ENCODE results near the gene PRICKLE4.

PRICKLE4 gene

DNA sequence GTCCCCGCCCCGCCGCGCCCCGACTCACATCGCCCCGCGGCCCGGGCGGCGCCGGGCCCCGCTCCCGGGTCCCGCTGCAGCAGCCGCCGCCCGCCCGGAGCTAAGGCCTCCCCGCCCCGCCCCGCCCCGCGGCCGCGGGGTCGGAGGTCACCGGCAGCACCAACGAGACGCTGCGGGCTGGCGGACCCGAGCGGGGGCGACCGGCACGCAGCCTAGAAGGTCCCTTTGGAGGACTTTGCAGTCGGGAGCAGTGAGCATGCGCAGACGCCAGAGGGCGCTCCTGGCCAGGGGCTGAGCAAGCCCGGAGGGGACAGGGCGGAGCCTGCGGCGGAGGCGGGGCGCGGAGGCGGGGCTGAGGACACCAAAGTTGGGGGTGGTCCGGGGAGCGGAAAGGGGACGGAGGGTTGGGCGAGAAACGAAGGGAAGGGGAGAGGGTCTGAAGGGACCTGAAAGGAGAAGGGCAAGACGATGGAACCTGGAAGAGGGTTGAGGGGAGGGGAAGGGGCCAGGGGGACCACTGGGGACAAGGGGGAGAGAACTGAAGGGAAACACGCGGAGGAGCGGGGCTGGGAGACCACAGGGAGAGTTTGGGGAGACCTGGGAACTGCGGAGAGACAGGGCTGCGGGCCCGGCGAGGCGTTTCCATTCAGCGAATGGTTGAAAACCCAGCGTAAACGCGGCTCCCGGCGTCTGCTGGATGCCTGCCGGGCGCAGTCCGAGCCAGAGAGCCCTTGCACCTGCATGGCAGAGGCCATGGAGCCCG is 613 bp upstream of the PRICKLE4 start, which contains the start of gene FRS3 (continued):
- TF ChIP-seq ZBTB17 (tag by site-specific recombination; IDR thresholded peaks at IDR 0.05) (0 out of 2 replicates have a peak, but pooled peaks have one; percentile 51), ZXDB (tag by site-specific recombination; IDR thresholded peaks at IDR 0.05) (peak; percentile 41; the same call in 1 of the 2 replicates), ZBTB8A (tag by site-specific recombination; IDR thresholded peaks at IDR 0.05) (peak; percentile 75), ZBTB48 (tag by site-specific recombination; IDR thresholded peaks at IDR 0.05) (no peak; the same call in none of the 2 replicates), ZNF350 (tag by site-specific recombination; IDR thresholded peaks at IDR 0.05) (no peak), ZNF629 (tag by site-specific recombination; IDR thresholded peaks at IDR 0.05) (peak; percentile 74; the same call in 1 of the 2 replicates), SCRT2 (tag by site-specific recombination; IDR thresholded peaks at IDR 0.05) (no peak), WT1 (tag by site-specific recombination; IDR thresholded peaks at IDR 0.05) (peak; percentile 28), SP3 (tag by site-specific recombination; IDR thresholded peaks at IDR 0.05) (peak; percentile 98), KLF9 (tag by site-specific recombination; IDR thresholded peaks at IDR 0.05; ENCODE audit: low read depth) (peak; percentile 96), ZSCAN23 (tag by site-specific recombination; IDR thresholded peaks at IDR 0.05) (no peak), ZNF133 (tag by site-specific recombination; IDR thresholded peaks at IDR 0.05) (no peak), ZNF843 (tag by site-specific recombination; IDR thresholded peaks at IDR 0.05) (peak; percentile 75), ZNF654 (tag by site-specific recombination; IDR thresholded peaks at IDR 0.05; ENCODE audit: low read depth) (peak; percentile 81), ZFHX2 (tag by site-specific recombination; conservative IDR thresholded peaks at IDR 0.05) (peak; percentile 94), ZNF146 (tag by site-specific recombination; IDR thresholded peaks at IDR 0.05) (no peak), ZNF391 (tag by site-specific recombination; IDR thresholded peaks at IDR 0.05; ENCODE audit: borderline replicate concordance, low read depth) (peak; percentile 63), MYNN (tag by site-specific recombination; IDR thresholded peaks at IDR 0.05; ENCODE audit: borderline replicate concordance) (no peak), ZNF585B (tag by site-specific recombination; IDR thresholded peaks at IDR 0.05) (no peak), EGR2 (tag by site-specific recombination; IDR thresholded peaks at IDR 0.05; ENCODE audit: low read depth) (peak; percentile 85)
- TF ChIP-seq, protein P1, sequence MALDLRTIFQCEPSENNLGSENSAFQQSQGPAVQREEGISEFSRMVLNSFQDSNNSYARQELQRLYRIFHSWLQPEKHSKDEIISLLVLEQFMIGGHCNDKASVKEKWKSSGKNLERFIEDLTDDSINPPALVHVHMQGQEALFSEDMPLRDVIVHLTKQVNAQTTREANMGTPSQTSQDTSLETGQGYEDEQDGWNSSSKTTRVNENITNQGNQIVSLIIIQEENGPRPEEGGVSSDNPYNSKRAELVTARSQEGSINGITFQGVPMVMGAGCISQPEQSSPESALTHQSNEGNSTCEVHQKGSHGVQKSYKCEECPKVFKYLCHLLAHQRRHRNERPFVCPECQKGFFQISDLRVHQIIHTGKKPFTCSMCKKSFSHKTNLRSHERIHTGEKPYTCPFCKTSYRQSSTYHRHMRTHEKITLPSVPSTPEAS (tag by site-specific recombination; IDR thresholded peaks at IDR 0.05) = no peak
- TF ChIP-seq, protein P2, sequence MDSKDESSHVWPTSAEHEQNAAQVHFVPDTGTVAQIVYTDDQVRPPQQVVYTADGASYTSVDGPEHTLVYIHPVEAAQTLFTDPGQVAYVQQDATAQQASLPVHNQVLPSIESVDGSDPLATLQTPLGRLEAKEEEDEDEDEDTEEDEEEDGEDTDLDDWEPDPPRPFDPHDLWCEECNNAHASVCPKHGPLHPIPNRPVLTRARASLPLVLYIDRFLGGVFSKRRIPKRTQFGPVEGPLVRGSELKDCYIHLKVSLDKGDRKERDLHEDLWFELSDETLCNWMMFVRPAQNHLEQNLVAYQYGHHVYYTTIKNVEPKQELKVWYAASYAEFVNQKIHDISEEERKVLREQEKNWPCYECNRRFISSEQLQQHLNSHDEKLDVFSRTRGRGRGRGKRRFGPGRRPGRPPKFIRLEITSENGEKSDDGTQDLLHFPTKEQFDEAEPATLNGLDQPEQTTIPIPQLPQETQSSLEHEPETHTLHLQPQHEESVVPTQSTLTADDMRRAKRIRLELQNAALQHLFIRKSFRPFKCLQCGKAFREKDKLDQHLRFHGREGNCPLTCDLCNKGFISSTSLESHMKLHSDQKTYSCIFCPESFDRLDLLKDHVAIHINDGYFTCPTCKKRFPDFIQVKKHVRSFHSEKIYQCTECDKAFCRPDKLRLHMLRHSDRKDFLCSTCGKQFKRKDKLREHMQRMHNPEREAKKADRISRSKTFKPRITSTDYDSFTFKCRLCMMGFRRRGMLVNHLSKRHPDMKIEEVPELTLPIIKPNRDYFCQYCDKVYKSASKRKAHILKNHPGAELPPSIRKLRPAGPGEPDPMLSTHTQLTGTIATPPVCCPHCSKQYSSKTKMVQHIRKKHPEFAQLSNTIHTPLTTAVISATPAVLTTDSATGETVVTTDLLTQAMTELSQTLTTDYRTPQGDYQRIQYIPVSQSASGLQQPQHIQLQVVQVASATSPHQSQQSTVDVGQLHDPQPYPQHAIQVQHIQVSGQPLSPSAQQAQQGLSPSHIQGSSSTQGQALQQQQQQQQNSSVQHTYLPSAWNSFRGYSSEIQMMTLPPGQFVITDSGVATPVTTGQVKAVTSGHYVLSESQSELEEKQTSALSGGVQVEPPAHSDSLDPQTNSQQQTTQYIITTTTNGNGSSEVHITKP (tag by site-specific recombination; IDR thresholded peaks at IDR 0.05) = peak; percentile 81; the same call in 1 of the 2 replicates
- TF ChIP-seq, protein P3, sequence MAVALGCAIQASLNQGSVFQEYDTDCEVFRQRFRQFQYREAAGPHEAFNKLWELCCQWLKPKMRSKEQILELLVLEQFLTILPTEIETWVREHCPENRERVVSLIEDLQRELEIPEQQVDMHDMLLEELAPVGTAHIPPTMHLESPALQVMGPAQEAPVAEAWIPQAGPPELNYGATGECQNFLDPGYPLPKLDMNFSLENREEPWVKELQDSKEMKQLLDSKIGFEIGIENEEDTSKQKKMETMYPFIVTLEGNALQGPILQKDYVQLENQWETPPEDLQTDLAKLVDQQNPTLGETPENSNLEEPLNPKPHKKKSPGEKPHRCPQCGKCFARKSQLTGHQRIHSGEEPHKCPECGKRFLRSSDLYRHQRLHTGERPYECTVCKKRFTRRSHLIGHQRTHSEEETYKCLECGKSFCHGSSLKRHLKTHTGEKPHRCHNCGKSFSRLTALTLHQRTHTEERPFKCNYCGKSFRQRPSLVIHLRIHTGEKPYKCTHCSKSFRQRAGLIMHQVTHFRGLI (tag by site-specific recombination; IDR thresholded peaks at IDR 0.05) = peak; percentile 40; the same call in 1 of the 2 replicates
- TF ChIP-seq, protein P4, sequence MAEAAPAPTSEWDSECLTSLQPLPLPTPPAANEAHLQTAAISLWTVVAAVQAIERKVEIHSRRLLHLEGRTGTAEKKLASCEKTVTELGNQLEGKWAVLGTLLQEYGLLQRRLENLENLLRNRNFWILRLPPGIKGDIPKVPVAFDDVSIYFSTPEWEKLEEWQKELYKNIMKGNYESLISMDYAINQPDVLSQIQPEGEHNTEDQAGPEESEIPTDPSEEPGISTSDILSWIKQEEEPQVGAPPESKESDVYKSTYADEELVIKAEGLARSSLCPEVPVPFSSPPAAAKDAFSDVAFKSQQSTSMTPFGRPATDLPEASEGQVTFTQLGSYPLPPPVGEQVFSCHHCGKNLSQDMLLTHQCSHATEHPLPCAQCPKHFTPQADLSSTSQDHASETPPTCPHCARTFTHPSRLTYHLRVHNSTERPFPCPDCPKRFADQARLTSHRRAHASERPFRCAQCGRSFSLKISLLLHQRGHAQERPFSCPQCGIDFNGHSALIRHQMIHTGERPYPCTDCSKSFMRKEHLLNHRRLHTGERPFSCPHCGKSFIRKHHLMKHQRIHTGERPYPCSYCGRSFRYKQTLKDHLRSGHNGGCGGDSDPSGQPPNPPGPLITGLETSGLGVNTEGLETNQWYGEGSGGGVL (tag by site-specific recombination; IDR thresholded peaks at IDR 0.05) = peak; percentile 33; the same call in 1 of the 2 replicates
- TF ChIP-seq, protein P5, sequence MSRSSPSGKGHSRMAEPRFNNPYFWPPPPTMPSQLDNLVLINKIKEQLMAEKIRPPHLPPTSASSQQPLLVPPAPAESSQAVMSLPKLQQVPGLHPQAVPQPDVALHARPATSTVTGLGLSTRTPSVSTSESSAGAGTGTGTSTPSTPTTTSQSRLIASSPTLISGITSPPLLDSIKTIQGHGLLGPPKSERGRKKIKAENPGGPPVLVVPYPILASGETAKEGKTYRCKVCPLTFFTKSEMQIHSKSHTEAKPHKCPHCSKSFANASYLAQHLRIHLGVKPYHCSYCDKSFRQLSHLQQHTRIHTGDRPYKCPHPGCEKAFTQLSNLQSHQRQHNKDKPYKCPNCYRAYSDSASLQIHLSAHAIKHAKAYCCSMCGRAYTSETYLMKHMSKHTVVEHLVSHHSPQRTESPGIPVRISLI (tag by site-specific recombination; IDR thresholded peaks at IDR 0.05) = no peak
- TF ChIP-seq, protein P6, sequence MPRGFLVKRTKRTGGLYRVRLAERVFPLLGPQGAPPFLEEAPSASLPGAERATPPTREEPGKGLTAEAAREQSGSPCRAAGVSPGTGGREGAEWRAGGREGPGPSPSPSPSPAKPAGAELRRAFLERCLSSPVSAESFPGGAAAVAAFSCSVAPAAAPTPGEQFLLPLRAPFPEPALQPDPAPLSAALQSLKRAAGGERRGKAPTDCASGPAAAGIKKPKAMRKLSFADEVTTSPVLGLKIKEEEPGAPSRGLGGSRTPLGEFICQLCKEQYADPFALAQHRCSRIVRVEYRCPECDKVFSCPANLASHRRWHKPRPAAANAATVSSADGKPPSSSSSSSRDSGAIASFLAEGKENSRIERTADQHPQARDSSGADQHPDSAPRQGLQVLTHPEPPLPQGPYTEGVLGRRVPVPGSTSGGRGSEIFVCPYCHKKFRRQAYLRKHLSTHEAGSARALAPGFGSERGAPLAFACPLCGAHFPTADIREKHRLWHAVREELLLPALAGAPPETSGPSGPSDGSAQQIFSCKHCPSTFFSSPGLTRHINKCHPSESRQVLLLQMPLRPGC (tag by site-specific recombination; IDR thresholded peaks at IDR 0.05) = peak; percentile 16; the same call in 1 of the 2 replicates
- TF ChIP-seq, protein P7, sequence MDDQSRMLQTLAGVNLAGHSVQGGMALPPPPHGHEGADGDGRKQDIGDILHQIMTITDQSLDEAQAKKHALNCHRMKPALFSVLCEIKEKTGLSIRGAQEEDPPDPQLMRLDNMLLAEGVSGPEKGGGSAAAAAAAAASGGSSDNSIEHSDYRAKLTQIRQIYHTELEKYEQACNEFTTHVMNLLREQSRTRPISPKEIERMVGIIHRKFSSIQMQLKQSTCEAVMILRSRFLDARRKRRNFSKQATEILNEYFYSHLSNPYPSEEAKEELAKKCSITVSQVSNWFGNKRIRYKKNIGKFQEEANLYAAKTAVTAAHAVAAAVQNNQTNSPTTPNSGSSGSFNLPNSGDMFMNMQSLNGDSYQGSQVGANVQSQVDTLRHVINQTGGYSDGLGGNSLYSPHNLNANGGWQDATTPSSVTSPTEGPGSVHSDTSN (CRISPR knock-in tag; IDR thresholded peaks at IDR 0.05) = peak; percentile 90
